ENCODE measurements around the gene RNF180.

DNA sequence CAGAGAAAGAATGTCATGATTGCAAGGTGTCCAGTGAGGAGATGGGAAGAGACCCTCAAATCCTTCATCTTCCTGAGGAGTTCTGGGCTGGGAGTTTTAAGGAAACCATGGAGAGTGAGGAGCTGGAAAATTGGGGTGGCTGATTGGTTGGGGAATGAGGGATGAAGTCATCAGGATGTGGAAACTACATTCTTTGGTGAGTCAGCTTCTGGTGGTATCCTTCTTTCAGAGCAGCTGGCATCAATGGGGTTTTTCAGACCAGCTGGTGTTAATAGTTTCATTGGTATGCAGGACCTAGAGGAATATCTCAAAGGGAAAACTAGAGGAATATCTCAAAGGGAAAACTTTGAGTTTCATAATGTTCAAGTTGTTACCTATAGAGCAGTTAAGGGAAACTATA, 45.2 kb downstream of the RNF180 start:
- no peak for TF ChIP-seq POLR2A (IDR thresholded peaks at IDR 0.05)
- no peak for TF ChIP-seq CTCF (IDR thresholded peaks at IDR 0.05)
